OCI-LY3 (cell line): Measurements from ENCODE around the gene C1QL2.

ENCODE experiments used
- CTCF ChIP-seq: fragments of 200-600, 300-600 bp; sonication (generic); IDR thresholded peaks from 2 replicates; pipeline ENCODE4 v1.5.1; 2014; ENCODE audit warnings: antibody characterized with exemption, low read length, low read depth
- EZH2phosphoT487 ChIP-seq: fragments of 200-600 bp; shearing (Covaris generic); IDR thresholded peaks from 2 replicates; pipeline ENCODE4 v1.6.1; 2018; ENCODE audit warnings: antibody characterized with exemption, mixed run types, low read depth

- TF ChIP-seq CTCF = no peak
- TF ChIP-seq EZH2phosphoT487 = no peak
Observed at GRCh38 chr2:119169717-119170116, 11.2 kb upstream of the C1QL2 start.
